Activated naive CD8-positive, alpha-beta T cell treated with anti-CD3 and anti-CD28 coated beads, Interleukin-2, amount 10 ng/mL, durations not matched to agents 7 days and 5 days (primary cell): ENCODE measurements around the gene TCP1. TPM values are rescaled to one million over a fixed set of nuclear protein-coding genes. Genes with fewer than 3 reads are reported as not detected.

Experiments used
- ATAC-seq: fragments of 150-1000 bp; cut with Tn5 transposase; one replicate; pipeline ENCODE4 v1.10.0; 2021; ENCODE audit warnings: low read depth, moderate library complexity
- POLR2A ChIA-PET: fragments of 350-600 bp; sonication (Branson Sonifier 250); formaldehyde crosslinking; loops from one replicate; lab custom pipeline; 2021; ENCODE audit warnings: antibody characterized with exemption; lab: Charles Lee
- DNase-seq: peaks from one replicate; pipeline ENCODE4 v3.0.0; 2021
- H3K27ac Mint-ChIP-seq: one replicate; pipeline ENCODE4 v1.8.0; 2022; ENCODE audit warnings: mild to moderate bottlenecking, mixed read lengths
- H3K27me3 Mint-ChIP-seq: one replicate; pipeline ENCODE4 v1.8.0; 2022; ENCODE audit warnings: mild to moderate bottlenecking, moderate library complexity, mixed read lengths
- H3K36me3 Mint-ChIP-seq: one replicate; pipeline ENCODE4 v1.8.0; 2021; ENCODE audit warnings: mild to moderate bottlenecking, mixed read lengths
- H3K4me1 Mint-ChIP-seq: one replicate; pipeline ENCODE4 v1.8.0; 2021; ENCODE audit warnings: mixed read lengths
- H3K4me3 Mint-ChIP-seq: one replicate; pipeline ENCODE4 v1.8.0; 2022; ENCODE audit warnings: mild to moderate bottlenecking, moderate library complexity, mixed read lengths
- H3K9me3 Mint-ChIP-seq: one replicate; pipeline ENCODE4 v1.8.0; 2021; ENCODE audit warnings: mixed read lengths
- total RNA-seq, 2 experiments: library from RNA; stranded (reverse); gene quantifications; one replicate each; pipeline ENCODE4 v1.2.3, GENCODE V29; 2021

The TCP1 gene
- total RNA-seq: 100 to 1,000 TPM; 181 to 197 TPM

DNA sequence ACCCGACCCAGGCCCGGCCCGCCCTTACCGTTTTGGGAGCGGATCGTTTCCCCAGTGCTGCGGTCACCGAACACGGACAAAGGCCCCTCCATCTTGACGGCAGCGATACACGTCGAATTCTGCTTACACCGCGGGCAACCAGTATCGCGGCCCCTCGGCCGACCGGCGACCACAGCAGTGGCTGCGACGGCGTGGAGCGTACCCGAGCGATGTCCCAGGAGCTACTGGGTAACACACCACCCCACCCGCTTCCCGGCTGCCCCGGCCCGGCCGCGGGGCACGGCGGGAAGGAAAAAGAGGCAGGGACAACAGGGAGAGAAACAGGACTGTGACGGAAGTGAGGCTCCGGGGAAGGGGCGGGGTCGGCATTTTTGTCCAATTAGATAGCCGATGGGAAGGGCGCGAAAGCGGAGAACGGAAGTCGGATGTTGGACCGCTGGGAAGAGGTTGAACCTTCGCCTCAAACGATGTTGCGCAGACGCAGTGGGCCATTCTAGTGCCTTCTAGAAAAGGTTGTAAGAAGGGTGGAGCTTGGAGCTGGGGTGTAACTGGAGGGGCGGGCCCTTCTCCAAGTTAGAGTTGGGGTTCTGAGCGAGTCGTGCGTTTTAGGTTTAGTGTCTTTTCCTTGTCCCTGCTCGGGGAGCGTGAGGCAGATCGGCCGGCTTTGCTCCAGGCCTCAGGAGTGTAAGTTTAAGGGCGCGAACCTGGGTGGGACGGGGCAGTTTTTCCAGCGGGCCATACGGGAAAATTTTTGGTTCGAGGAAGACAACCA lies at the start of gene TCP1:
TSS of gene TCP1 (minus strand) at position 226 of the 772 bp plus-strand sequence. CDS start at position 92, 134 bp downstream.
- peaks cover 38% of the 10 kb centered on the region for H3K36me3 Mint-ChIP-seq
- peak within 1 kb of the TSS; percentile 91 for H3K27ac Mint-ChIP-seq
- no peaks in the 10 kb centered on the region for H3K27me3 Mint-ChIP-seq
- DNase-seq: peak; percentile 94
- POLR2A ChIA-PET: interaction anchor here (0.8 to 5.8 kb wide), 27 partner anchors 8 to 746 kb away, joined by 3 to 89 read pairs (median 4); partner anchors contain the start of genes ACAT2, SOD2 and WTAP
- ATAC-seq: peak; percentile 80
- H3K9me3 Mint-ChIP-seq: no peaks in the 10 kb centered on the region
- H3K4me1 Mint-ChIP-seq: peaks cover 47% of the 10 kb centered on the region
- H3K4me3 Mint-ChIP-seq: peak within 1 kb of the TSS; percentile 88

DNA sequence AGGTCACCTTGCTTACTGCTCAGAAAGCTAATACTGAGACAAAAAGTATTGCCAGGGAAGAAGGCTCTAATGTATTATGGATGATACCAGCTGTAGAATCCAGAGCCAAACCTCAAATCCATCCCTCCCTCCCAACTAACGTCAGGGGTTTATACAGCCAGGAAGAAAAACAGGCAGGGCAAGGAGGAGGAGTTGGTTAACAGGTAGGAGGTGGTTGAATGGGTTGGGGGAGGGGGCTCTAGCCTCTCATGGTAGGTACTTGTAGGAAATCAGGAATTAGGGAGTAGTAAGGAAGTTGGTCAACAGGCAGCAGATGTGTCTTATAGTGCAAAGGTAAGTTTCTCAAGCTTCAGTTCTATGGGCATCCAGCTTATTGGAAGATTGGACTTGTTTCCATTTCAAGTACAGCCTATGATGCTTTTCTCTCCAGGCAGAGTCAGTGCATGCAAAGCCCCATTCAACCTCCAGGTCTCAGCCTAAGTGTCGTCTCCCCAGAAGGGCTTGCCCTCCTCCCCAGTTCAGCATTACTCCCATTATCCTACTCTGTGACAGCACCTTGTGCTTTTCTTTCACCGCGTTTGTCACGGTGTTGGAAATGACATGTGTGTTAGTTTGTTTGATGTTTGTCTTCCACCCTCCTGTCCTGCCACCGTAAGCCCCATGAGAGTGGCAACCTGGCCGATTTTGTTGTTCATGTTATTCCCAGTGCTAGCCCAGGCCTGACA lies 48.8 kb upstream of the TCP1 start:
- DNase-seq (no peak), ATAC-seq (no peak)
- Mint-ChIP-seq H3K27ac (no peak overlapping the region), H3K27me3 (peaks cover 4% of the 10 kb centered on the region), H3K9me3 (no peaks in the 10 kb centered on the region), H3K4me1 (peaks cover 13% of the 10 kb centered on the region), H3K36me3 (no peaks in the 10 kb centered on the region), H3K4me3 (no peak overlapping the region)
- POLR2A ChIA-PET: no interaction called here

DNA sequence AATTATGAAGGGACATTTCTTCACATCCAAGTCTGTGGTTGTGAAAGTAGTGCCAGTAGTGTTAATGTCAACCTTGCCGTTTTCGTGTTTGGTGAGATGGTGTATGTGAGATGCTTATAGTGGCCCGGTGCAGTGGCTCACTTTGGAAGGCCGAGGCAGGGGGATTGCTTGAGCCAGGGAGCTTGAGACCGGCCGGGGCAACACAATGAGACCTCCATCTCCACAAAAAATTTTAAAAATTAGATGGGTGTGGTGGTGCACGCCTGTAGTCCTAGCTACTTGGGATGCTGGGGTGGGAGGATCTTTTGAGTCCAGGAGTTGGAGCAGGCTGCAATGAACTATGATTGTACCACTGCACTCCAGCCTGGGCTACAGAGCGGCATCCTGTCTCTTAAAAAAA lies 48.1 kb upstream of the TCP1 start:
- Mint-ChIP-seq H3K9me3 (no peaks in the 10 kb centered on the region), H3K27me3 (peaks cover 4% of the 10 kb centered on the region), H3K27ac (no peak overlapping the region), H3K4me3 (no peak overlapping the region), H3K4me1 (peaks cover 13% of the 10 kb centered on the region), H3K36me3 (no peaks in the 10 kb centered on the region)
- DNase-seq (no peak), ATAC-seq (no peak)
- POLR2A ChIA-PET: no interaction called here

- no peak overlapping the region for H3K27ac Mint-ChIP-seq
- ATAC-seq: no peak
- POLR2A ChIA-PET: no interaction called here
Measured at GRCh38 chr6:159836718-159837490, 47.5 kb upstream of the TCP1 start.

DNA sequence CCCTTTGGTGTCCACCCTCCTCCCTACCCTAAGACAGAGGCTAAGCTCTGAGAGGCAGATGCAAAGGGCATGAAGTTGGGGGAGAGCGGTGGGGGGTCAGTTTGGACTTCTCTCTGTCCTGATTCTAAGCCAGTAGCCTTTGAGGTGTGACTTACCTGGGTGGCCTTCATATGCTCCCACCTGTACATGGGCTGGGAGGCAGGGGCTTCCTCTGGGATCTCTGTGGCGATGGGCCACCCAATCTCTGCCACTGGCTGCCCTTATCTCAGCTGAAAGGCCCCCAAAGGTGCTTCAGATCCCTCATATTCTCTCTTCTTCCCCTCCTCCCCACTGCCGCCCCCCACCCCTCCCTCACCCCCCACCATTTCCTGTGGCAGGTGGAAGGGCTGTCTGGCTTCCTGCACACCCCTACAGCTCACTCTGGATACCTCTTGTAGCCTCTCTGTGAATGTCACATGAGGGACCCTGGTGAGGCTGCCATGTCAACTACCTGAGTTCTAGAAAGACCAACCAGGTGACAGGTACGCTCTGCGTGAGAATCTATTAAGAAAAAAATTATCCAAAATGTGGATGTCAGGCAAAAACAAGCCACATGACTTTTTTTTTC lies 44.7 kb upstream of the TCP1 start:
- H3K36me3 Mint-ChIP-seq: no peaks in the 10 kb centered on the region
- DNase-seq (no peak), ATAC-seq (peak; percentile 65)
- H3K27ac Mint-ChIP-seq: peak overlapping the region; percentile 68
- POLR2A ChIA-PET: interaction anchor here (0.6 to 2.5 kb wide), 6 partner anchors 8 to 1562 kb away, joined by 3 to 11 read pairs (median 4); partner anchors contain the start of genes MRPL18 and TCP1
- peak overlapping the region; percentile 15 for H3K4me3 Mint-ChIP-seq
- H3K4me1 Mint-ChIP-seq: peaks cover 22% of the 10 kb centered on the region
- no peaks in the 10 kb centered on the region for H3K9me3 Mint-ChIP-seq
- H3K27me3 Mint-ChIP-seq: peaks cover 6% of the 10 kb centered on the region

More at GRCh38 chr6:159836718-159837490, 47.5 kb upstream of the TCP1 start:
- Mint-ChIP-seq H3K36me3 (no peaks in the 10 kb centered on the region), H3K9me3 (no peaks in the 10 kb centered on the region), H3K4me1 (peaks cover 13% of the 10 kb centered on the region), H3K4me3 (no peak overlapping the region), H3K27me3 (peaks cover 4% of the 10 kb centered on the region)
- DNase-seq: no peak

- POLR2A ChIA-PET: interaction anchor here (0.6 to 2.5 kb wide), 4 partner anchors 13 to 1561 kb away, joined by 3 to 11 read pairs (median 8); partner anchors contain the start of genes MRPL18 and TCP1
- DNase-seq: no peak
- Mint-ChIP-seq H3K9me3 (no peaks in the 10 kb centered on the region), H3K27me3 (peaks cover 6% of the 10 kb centered on the region), H3K4me3 (no peak overlapping the region), H3K27ac (peak overlapping the region; percentile 50), H3K36me3 (no peaks in the 10 kb centered on the region), H3K4me1 (peaks cover 22% of the 10 kb centered on the region)
- no peak for ATAC-seq
Measured at GRCh38 chr6:159833556-159833955, 44.2 kb upstream of the TCP1 start.

GRCh38 chr6:159832946-159833345 lies 43.5 kb upstream of the TCP1 start:
- Mint-ChIP-seq H3K4me1 (peaks cover 22% of the 10 kb centered on the region), H3K4me3 (no peak overlapping the region), H3K36me3 (no peaks in the 10 kb centered on the region), H3K27ac (no peak overlapping the region), H3K27me3 (peaks cover 2% of the 10 kb centered on the region), H3K9me3 (no peaks in the 10 kb centered on the region)
- DNase-seq: no peak
- ATAC-seq: no peak
- POLR2A ChIA-PET: interaction anchor here (1.8 to 2.5 kb wide), 2 partner anchors 13 to 42 kb away, joined by 11 read pairs; partner anchors contain the start of genes MRPL18 and TCP1

DNA sequence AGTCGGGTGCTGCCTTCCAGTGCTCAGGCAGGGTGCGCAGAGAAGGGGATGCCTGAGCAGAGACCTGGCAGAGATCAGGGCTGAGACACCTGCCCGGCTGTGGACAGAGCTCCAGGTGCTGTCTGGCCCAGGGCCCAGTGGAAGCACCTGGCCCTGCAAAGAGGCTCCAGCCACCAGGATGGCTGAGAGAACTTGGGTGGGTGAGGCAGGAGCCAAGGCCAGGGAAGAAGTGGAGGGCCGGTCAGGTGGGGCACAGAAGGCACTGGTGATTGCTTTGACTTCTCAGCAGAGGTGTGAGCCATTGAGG lies 41.9 kb upstream of the TCP1 start:
- DNase-seq: no peak
- no peak for ATAC-seq
- Mint-ChIP-seq H3K27ac (no peak overlapping the region), H3K9me3 (no peaks in the 10 kb centered on the region), H3K36me3 (no peaks in the 10 kb centered on the region), H3K4me3 (no peak overlapping the region), H3K4me1 (peaks cover 22% of the 10 kb centered on the region), H3K27me3 (peaks cover 2% of the 10 kb centered on the region)
- POLR2A ChIA-PET: no interaction called here

- no peak for ATAC-seq
Measured at GRCh38 chr6:159830501-159831372, 41.3 kb upstream of the TCP1 start.

GRCh38 chr6:159829526-159829925 lies 40.1 kb upstream of the TCP1 start:
- DNase-seq: no peak
- H3K27ac Mint-ChIP-seq: no peak overlapping the region
- H3K27me3 Mint-ChIP-seq: peaks cover 2% of the 10 kb centered on the region
- H3K4me3 Mint-ChIP-seq: no peak overlapping the region
- H3K36me3 Mint-ChIP-seq: no peaks in the 10 kb centered on the region
- POLR2A ChIA-PET: interaction anchor here (0.6 to 1.7 kb wide), 4 partner anchors 10 to 40 kb away, joined by 3 to 6 read pairs (median 4); partner anchors contain the start of genes MRPL18 and TCP1
- H3K9me3 Mint-ChIP-seq: no peaks in the 10 kb centered on the region
- H3K4me1 Mint-ChIP-seq: peaks cover 14% of the 10 kb centered on the region
- no peak for ATAC-seq

More at GRCh38 chr6:159830501-159831372, 41.3 kb upstream of the TCP1 start:
- no peaks in the 10 kb centered on the region for H3K36me3 Mint-ChIP-seq
- no peak overlapping the region for H3K27ac Mint-ChIP-seq
- H3K9me3 Mint-ChIP-seq: no peaks in the 10 kb centered on the region
- DNase-seq: no peak
- POLR2A ChIA-PET: interaction anchor here (1.0 to 1.7 kb wide), 2 partner anchors 11 to 41 kb away, joined by 3 to 6 read pairs; partner anchors contain the start of genes MRPL18 and TCP1
- peaks cover 22% of the 10 kb centered on the region for H3K4me1 Mint-ChIP-seq
- peaks cover 2% of the 10 kb centered on the region for H3K27me3 Mint-ChIP-seq
- H3K4me3 Mint-ChIP-seq: no peak overlapping the region

GRCh38 chr6:159828074-159828473 lies 38.7 kb upstream of the TCP1 start:
- POLR2A ChIA-PET: no interaction called here
- ATAC-seq (no peak), DNase-seq (no peak)
- H3K4me1 Mint-ChIP-seq: peaks cover 8% of the 10 kb centered on the region
- no peak overlapping the region for H3K27ac Mint-ChIP-seq
- no peak overlapping the region for H3K4me3 Mint-ChIP-seq
- H3K9me3 Mint-ChIP-seq: no peaks in the 10 kb centered on the region
- H3K36me3 Mint-ChIP-seq: no peaks in the 10 kb centered on the region
- H3K27me3 Mint-ChIP-seq: peaks cover 2% of the 10 kb centered on the region
